GM21360 (cell line): Measurements from ENCODE around the gene RRM2.

ENCODE experiments used
- ATAC-seq: cut with Tn5 transposase; IDR thresholded peaks from one replicate; pipeline ENCODE4 v1.9.1; 2021; ENCODE audit warnings: mild to moderate bottlenecking, moderate library complexity; ENCODE audit not compliant: unreplicated experiment

RRM2 gene

GRCh38 chr2:10169053-10169578 lies 46.6 kb downstream of the RRM2 start:
- no peak for ATAC-seq

DNA sequence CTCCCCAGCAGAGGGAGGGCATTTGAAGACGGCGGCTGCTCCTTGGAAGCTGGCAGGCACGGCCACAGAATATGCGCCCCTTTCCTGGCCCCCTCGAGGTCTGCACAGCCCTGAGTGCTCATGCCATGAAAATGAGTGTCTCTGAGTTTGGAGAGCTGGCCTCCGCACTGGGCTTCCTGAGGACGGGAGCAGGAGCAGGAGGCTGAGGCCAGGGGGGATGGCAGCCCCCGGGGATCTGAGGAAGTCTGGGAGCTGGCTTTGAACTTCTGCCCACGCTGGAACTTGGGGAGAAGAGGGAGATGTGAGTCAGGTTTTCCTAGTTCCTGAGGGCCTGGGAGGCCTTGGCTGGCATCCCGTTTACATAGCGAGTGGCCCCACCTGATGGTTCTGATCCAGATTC lies 47.0 kb downstream of the RRM2 start:
- ATAC-seq = no peak

- no peak for ATAC-seq
Measured at GRCh38 chr2:10170256-10170655, 47.7 kb downstream of the RRM2 start.

DNA sequence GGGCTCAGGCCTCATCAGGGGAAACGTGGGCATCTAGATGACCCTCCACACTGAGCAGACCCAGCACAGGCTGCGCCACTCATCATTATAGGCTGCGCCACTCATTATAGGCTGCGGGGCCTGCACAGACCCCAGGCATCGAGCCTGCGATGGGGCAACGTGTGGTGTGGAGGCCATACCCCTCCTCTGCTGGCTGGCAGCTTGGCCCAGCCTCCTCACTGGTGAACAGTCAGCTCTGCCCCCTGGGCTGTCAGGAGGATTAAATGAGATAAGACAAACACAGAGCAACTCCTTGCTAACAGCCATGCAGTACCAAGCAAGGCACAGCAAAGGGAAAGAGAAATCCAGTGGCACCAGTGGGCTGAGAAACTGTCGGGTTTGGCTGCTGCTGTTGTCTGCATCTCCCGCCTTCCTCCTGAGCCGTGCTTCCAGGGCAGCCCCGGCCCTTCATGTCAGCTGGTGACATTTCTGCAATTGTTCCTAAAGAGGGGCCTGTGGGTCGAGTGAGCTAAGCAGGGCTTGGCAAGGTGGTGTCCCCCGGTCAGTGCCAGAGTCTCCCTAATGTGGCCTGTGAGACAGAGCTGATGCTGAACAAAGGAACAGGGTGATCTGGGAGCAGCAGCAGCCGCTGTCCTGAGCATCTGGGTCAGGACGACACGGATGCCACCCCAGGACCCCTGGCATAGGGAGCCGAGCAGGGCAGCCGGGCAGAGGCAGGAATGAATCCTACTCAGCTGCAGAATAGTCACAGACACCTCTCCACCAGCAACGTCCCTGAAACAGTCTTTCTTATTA lies 48.7 kb downstream of the RRM2 start:
- ATAC-seq = no peak

DNA sequence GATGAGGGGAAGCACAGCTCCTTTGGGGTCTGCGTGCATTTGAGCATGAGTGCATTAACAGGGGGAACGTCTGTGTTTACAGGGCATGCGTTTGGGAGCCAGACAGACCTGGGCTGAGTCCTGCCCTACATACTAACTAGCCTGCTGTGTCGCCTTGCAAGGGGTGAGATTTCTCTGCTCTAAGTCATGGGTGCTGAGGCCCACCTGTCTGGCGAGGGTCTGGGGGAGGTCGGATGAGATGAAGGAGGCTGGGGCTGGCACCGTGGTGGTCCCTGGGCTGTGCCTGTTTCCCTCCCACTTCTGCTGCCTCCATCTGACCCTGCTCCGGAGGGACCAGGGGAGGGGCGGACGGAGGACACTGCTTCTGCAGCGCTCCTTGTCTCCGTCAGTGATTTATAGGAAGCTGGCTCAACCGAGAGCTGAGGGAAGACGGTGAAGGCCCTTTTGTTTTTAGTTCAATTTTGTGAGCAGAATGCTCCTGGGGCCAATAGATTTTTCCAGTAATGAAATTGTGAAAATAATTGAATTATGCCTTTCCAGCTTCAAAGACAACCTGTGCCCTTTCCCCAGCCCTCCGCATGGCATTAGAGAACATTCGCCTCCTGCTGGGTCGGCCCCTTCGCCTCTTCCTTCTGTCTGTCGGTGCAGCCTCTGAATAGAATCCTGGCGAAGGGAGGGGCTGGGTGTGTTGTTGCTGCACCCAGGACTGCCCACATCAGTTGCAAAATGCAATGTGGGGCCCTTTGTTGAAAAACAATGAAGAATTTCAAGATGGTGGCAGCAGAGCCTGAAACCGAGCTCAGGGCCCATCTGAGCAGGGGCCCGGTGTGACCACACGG lies 49.7 kb downstream of the RRM2 start:
- ATAC-seq = no peak

GRCh38 chr2:10173258-10174005 lies 50.9 kb downstream of the RRM2 start:
- no peak for ATAC-seq

GRCh38 chr2:10174173-10174572 lies 51.6 kb downstream of the RRM2 start:
- ATAC-seq = no peak

DNA sequence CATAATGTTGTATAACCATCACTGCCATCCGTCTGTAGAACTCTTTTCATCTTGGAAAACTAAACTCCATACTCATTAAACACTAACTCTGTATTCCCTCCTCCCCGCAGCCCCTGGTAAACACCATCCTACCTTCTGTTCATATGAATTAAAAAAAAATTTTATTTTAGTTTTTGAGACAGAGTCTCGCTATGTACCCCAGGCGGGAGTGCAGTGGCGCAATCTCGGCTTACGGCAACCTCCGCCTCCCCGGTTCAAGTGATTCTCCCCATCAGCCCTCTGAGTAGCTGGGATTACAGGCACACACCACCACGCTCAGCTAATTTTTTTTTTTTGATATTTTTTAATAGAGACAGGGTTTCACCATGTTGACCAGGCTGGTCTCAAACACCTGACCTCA lies 52.9 kb downstream of the RRM2 start:
- no peak for ATAC-seq

DNA sequence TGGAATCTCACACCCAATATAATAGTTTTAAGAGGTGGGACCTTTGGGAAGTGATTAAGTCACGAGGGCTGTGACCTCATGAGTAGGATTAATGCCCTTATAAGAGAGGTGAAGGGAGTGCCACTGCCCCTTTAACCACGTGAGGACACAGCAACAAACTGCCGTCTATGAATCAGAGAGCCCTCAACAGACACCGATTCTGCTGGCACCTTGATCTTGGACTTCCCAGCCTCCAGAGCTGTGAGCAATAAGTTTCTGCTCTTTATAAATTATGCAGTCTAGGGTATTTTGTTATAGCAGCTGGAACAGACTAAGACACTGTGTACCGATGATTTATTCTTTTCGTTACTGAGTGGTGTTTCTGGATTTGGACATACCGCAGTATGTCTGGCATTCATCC lies 56.2 kb downstream of the RRM2 start:
- no peak for ATAC-seq

DNA sequence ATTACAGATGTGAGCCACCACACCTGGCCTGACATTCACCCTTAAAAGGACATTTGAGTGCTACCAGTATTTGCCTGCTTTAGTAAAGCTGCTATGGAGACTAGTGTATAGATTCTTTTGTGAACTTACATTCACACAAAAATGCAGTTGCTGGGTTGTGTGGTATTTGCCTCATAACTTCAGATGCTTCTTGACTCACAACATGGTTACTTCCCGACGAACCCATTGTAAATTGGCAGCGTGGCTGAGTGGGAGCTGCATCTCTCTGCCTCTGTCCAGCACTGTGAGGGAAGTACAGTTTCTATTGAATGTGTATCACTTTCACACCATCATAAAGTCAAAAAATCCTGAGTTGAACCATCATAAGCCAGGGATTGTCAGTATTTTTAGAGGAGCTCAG lies 56.9 kb downstream of the RRM2 start:
- no peak for ATAC-seq

DNA sequence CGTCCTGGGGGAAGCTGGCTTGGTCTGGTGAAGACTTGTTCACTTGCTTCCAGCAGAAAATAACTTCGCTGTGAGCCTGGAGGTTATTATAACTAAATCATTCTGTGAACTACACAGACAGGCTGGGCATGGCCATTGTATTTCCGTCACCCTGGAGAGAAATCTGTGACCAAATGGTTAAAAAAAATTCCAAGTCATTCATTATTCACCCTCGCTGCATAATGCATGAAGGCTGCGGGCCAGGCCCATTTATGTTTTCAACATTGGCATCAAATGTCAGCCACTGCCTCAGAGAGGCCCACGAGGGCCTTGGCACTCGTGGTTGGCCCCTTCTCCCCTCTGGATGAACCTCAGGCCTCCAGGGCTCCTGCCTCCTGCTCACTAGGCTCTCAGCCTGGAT lies 57.7 kb downstream of the RRM2 start:
- ATAC-seq = no peak
